ENCODE measurements around the gene MRTFA. TPM values are rescaled to one million over a fixed set of nuclear protein-coding genes. Genes with fewer than 3 reads are reported as not detected.

The MRTFA gene
- total RNA-seq, 1 donor from 2014 or later: 115 TPM

DNA sequence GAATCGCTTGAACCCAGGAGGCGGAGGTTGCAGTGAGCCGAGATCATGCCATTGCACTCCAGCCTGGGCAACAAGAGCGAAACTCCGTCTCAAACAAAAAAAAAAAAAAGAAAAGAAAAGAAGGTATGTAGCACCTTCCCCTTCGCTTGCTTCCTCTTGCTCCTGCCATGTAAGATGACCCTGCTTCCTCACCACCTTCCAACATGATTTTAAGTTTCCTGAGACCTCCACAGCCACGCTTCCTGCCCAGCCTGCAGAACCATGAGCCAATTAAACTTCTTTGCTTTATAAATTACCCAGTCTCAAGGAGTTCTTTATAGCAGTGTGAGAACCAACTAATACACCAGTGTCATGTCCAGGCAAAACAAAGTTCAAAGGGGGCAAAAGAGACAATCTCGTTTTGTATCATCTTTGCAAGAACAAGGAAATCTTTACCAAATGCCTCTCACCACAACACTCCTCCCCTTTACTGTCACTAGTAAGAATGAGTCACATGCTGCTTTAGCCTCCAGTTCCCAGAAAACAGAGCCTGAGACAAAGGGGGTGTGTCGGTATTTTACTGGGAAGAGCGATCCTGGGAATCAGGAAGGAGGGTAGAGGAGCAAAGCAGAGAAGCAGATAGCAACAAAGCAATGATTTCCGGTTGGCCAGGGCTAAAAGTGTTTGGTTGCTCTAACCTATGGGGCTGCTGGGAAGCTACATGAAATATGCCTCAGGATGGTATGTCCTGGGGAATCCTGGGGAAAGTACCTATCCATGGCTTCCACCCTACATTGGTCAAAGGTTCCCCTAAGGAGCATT is 32.3 kb upstream of the MRTFA start:
- Mint-ChIP-seq H3K27ac (no peak overlapping the region), H3K4me3 (no peak overlapping the region), H3K4me1 (no peaks in the 10 kb centered on the region), H3K27me3 (no peaks in the 10 kb centered on the region), H3K9me3 (no peaks in the 10 kb centered on the region), H3K36me3 (ENCODE audit: low read depth) (no peaks in the 10 kb centered on the region)
- intact Hi-C loops (cut with micrococcal nuclease): no loop called here
- ATAC-seq (ENCODE audit: low read depth) (no peak), DNase-seq (no peak)
- TF ChIP-seq, protein P1, sequence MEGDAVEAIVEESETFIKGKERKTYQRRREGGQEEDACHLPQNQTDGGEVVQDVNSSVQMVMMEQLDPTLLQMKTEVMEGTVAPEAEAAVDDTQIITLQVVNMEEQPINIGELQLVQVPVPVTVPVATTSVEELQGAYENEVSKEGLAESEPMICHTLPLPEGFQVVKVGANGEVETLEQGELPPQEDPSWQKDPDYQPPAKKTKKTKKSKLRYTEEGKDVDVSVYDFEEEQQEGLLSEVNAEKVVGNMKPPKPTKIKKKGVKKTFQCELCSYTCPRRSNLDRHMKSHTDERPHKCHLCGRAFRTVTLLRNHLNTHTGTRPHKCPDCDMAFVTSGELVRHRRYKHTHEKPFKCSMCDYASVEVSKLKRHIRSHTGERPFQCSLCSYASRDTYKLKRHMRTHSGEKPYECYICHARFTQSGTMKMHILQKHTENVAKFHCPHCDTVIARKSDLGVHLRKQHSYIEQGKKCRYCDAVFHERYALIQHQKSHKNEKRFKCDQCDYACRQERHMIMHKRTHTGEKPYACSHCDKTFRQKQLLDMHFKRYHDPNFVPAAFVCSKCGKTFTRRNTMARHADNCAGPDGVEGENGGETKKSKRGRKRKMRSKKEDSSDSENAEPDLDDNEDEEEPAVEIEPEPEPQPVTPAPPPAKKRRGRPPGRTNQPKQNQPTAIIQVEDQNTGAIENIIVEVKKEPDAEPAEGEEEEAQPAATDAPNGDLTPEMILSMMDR (IDR thresholded peaks at IDR 0.05): no peak
- ChIA-PET CTCF (no interaction called here), POLR2A (no interaction called here)

DNA sequence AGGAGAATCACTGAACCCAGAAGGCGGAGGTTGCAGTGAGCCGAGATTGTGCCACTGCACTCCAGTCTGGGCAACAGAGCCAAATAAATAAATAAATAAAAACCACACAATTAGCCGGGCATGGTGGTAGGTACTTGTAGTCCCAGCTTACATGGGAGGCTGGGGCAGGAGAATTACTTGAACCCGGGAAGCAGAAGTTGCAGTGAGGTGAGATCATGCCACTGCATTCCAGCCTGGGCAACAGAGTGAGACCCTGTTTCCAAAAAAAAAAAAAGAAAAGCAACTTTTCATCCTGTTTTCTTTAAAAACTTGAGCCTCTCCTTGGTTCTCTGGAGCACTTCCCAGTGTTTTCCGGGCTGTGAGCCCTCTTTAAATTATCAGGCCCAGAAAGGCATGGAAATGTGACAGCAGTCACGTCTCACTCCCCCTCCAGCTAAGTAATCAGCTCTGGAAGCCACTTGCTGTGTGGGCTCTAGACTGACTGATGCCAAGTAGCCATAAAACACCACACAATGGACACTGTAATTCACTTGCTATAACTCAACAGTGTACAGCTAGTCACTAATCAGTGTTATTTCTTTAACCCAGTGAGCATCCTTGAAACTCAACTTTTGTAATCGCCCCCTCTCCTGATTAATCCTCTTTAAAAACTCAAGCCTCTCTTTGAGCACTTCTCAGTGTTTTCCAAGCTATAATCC is 29.8 kb upstream of the MRTFA start:
- ATAC-seq (ENCODE audit: low read depth) (no peak), DNase-seq (no peak)
- TF ChIP-seq, protein P1 (IDR thresholded peaks at IDR 0.05): no peak
- Mint-ChIP-seq H3K4me3 (no peak overlapping the region), H3K9me3 (no peaks in the 10 kb centered on the region), H3K27me3 (no peaks in the 10 kb centered on the region), H3K27ac (no peak overlapping the region), H3K4me1 (peaks cover 1% of the 10 kb centered on the region), H3K36me3 (ENCODE audit: low read depth) (no peaks in the 10 kb centered on the region)
- POLR2A ChIA-PET: no interaction called here
- intact Hi-C loops (cut with micrococcal nuclease): no loop called here
- CTCF ChIA-PET: interaction anchor here (1.2 kb wide), 1 partner anchor 15 kb away, joined by 3 read pairs; no protein-coding TSS in a partner anchor

DNA sequence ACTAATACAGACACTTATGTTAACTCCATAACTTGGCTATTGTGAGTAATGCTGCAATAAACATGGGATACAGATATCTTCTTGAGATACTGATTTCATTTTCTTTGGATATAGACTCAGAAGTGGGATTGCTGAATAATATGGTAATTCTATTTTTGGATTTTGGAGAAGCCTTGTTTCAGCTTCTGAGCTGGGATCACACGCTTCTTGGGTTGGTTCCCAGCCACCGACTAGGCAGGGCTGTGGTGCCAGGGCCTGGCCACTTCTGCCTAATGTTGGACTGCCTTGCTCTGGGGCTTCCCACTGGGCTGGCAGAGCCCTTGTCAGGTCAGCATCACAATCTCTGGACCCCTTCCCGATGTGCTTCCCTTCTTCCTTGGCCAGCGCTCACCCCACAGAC is 28.8 kb upstream of the MRTFA start:
- intact Hi-C loops (cut with micrococcal nuclease): no loop called here
- TF ChIP-seq, protein P1 (IDR thresholded peaks at IDR 0.05): no peak
- H3K4me1 Mint-ChIP-seq: peaks cover 11% of the 10 kb centered on the region
- DNase-seq (no peak), ATAC-seq (ENCODE audit: low read depth) (no peak)
- POLR2A ChIA-PET: no interaction called here
- H3K27me3 Mint-ChIP-seq: no peaks in the 10 kb centered on the region
- H3K9me3 Mint-ChIP-seq: no peaks in the 10 kb centered on the region
- H3K27ac Mint-ChIP-seq: no peak overlapping the region
- H3K4me3 Mint-ChIP-seq: no peak overlapping the region
- CTCF ChIA-PET: interaction anchor here (1.2 kb wide), 1 partner anchor 14 kb away, joined by 3 read pairs; no protein-coding TSS in a partner anchor
- no peaks in the 10 kb centered on the region for H3K36me3 Mint-ChIP-seq (ENCODE audit: low read depth)

DNA sequence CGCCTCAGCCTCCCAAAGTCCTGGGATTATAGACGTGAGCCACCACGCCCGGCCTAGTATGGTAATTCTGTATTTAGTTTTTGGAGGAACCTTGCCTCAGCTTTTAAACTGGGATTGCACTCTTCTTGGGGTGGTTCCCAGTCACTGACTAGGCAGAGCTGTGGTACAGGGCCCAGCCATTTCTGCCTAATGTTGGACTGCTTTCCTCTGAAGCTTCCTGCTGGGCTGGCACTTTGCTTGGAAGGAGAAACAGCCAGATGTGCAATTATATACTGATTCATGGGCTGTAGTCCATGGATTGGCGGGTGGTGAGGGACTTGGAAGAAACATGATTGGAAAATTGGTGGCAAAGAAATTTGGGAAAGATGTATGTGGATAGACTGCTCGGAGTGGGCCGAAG is 25.2 kb upstream of the MRTFA start:
- Mint-ChIP-seq H3K4me1 (peaks cover 15% of the 10 kb centered on the region), H3K27ac (no peak overlapping the region), H3K9me3 (no peaks in the 10 kb centered on the region), H3K27me3 (no peaks in the 10 kb centered on the region), H3K4me3 (no peak overlapping the region), H3K36me3 (ENCODE audit: low read depth) (no peaks in the 10 kb centered on the region)
- no peak for DNase-seq
- POLR2A ChIA-PET: no interaction called here
- intact Hi-C loops (cut with micrococcal nuclease): no loop called here
- TF ChIP-seq, protein P1 (IDR thresholded peaks at IDR 0.05): no peak
- no peak for ATAC-seq (ENCODE audit: low read depth)
- CTCF ChIA-PET: no interaction called here

DNA sequence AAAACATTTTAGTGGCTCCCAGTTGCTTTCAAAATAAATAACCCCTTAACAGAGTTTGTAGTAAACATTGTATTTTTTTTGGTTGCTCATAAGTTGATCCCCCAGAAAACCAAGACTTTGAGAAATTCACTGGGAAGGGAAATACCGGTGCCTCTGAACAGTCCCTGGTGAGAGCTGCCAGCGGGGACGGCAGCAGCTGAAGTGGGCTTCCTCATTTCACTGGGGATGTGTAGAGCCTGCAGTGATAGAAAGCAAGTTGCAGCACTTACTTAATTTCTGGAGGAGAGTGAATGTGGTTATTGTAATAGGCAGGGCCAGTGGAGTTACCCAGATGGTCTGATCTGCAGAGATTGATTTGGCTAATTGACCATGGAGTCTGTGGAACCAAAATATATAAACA is 24.2 kb upstream of the MRTFA start:
- ATAC-seq (ENCODE audit: low read depth): peak; percentile 45
- no peak for DNase-seq
- H3K4me3 Mint-ChIP-seq: no peak overlapping the region
- intact Hi-C loops (cut with micrococcal nuclease): no loop called here
- peaks cover 15% of the 10 kb centered on the region for H3K4me1 Mint-ChIP-seq
- H3K9me3 Mint-ChIP-seq: no peaks in the 10 kb centered on the region
- H3K27me3 Mint-ChIP-seq: no peaks in the 10 kb centered on the region
- CTCF ChIA-PET: no interaction called here
- H3K27ac Mint-ChIP-seq: no peak overlapping the region
- POLR2A ChIA-PET: no interaction called here
- TF ChIP-seq, protein P1 (IDR thresholded peaks at IDR 0.05): no peak
- no peaks in the 10 kb centered on the region for H3K36me3 Mint-ChIP-seq (ENCODE audit: low read depth)

Data from activated B cell treated with CpG ODN at 0.5 μM for 24 hours (primary cell).